H1 (cell line): ENCODE results near the gene TRAPPC6A. TPM values are rescaled to one million over a fixed set of nuclear protein-coding genes. Genes with fewer than 3 reads are reported as not detected.

Source experiments
- CTCF ChIA-PET: fragments of 300-600 bp; sonication (Branson Sonifier 250); formaldehyde crosslinking; loops from one replicate; lab custom pipeline; 2021; ENCODE audit not compliant: partially characterized antibody; lab: Charles Lee
- POLR2A ChIA-PET: fragments of 300-600 bp; sonication (Branson Sonifier 250); formaldehyde crosslinking; loops from one replicate; lab custom pipeline; 2021; ENCODE audit warnings: inconsistent platforms; ENCODE audit not compliant: partially characterized antibody; lab: Charles Lee
- DNase-seq, 2 experiments: peaks; one replicate each; pipeline versions ENCODE4 v3.0.0 to v3.0.0-alpha.2; 2010 to 2022; ENCODE audit warnings: low spot score in 2 of 2, low read depth in 1 of 2, mixed read lengths in 1 of 2
- FAIRE-seq: peaks from 2 replicates; lab custom pipeline; 2011; peaks lifted over from hg19 to GRCh38; lab: Jason Lieb, UNC
- H2AFZ ChIP-seq: 2 replicates; pipeline ENCODE4 v1.8.1; 2012; ENCODE audit warnings: low read length, inconsistent platforms
- H2AK5ac ChIP-seq: 2 replicates; pipeline ENCODE4 v1.6.1; 2013; ENCODE audit warnings: low read depth, low read length
- H2BK120ac ChIP-seq: replicated peaks from 2 replicates; pipeline ENCODE3; 2013; ENCODE audit warnings: low read depth, low read length, inconsistent platforms
- H2BK12ac ChIP-seq: 2 replicates; pipeline ENCODE4 v1.6.1; 2013; ENCODE audit warnings: low read depth, low read length
- H2BK15ac ChIP-seq: 2 replicates; pipeline ENCODE4 v1.6.1; 2013; ENCODE audit warnings: low read length
- H2BK20ac ChIP-seq: 2 replicates; pipeline ENCODE4 v1.6.1; 2013; ENCODE audit warnings: low read length
- H2BK5ac ChIP-seq: 2 replicates; pipeline ENCODE4 v1.6.1; 2013; ENCODE audit warnings: low read depth, low read length
- H3K14ac ChIP-seq: 2 replicates; pipeline ENCODE4 v1.6.1; 2013; ENCODE audit warnings: inconsistent platforms; ENCODE audit not compliant: insufficient read length
- H3K18ac ChIP-seq: 2 replicates; pipeline ENCODE4 v1.6.1; 2013; ENCODE audit warnings: low read length; ENCODE audit errors: extremely low read depth
- H3K23ac ChIP-seq: 2 replicates; pipeline ENCODE4 v1.6.1; 2013; ENCODE audit warnings: inconsistent platforms; ENCODE audit not compliant: insufficient read length
- H3K23me2 ChIP-seq: 2 replicates; pipeline ENCODE4 v1.6.1; 2013; ENCODE audit warnings: low read depth, low read length
- H3K27ac ChIP-seq: 2 replicates; pipeline ENCODE4 v1.6.1; 2011; ENCODE audit warnings: low read depth, low read length, inconsistent platforms
- H3K27me3 ChIP-seq, 4 experiments: replicated peaks in 1 of 4; 1 replicate in 1 of 4; 2 replicates in 3 of 4; pipeline versions ENCODE4 v1.6.1 to v1.8.1; 2011 to 2013; ENCODE audit warnings: low read length in 3 of 4, mild to moderate bottlenecking in 3 of 4, inconsistent platforms in 2 of 4, mixed read lengths in 2 of 4, moderate library complexity in 1 of 4; ENCODE audit not compliant: control insufficient read depth in 3 of 4, insufficient read depth in 3 of 4; ENCODE audit errors: extremely low read depth in 1 of 4
- H3K36me3 ChIP-seq, 4 experiments: 2 replicates each; pipeline versions ENCODE4 v1.6.1 to v1.8.1; 2011 to 2013; ENCODE audit warnings: mild to moderate bottlenecking in 4 of 4, low read length in 3 of 4, moderate library complexity in 2 of 4, control low read depth in 1 of 4, inconsistent platforms in 1 of 4; ENCODE audit not compliant: insufficient read depth in 4 of 4, control insufficient read depth in 2 of 4
- H3K4ac ChIP-seq: replicated peaks from 2 replicates; pipeline ENCODE3; 2013; ENCODE audit warnings: low read length, low read depth, mixed read lengths, inconsistent platforms; ENCODE audit not compliant: insufficient read length
- H3K4me1 ChIP-seq, 4 experiments: replicated peaks in 1 of 4; 1 replicate in 1 of 4; 2 replicates in 3 of 4; pipeline versions ENCODE4 v1.6.1 to v1.8.1; 2011 to 2013; ENCODE audit warnings: low read length in 3 of 4, inconsistent platforms in 2 of 4, mixed read lengths in 1 of 4; ENCODE audit not compliant: insufficient read depth in 4 of 4, control insufficient read depth in 3 of 4
- H3K4me2 ChIP-seq, 2 experiments: 2 replicates each; pipeline versions ENCODE4 v1.6.1 to v1.8.1; 2011 to 2013; ENCODE audit warnings: low read depth in 2 of 2, low read length in 2 of 2, control low read depth in 1 of 2, inconsistent platforms in 1 of 2, mild to moderate bottlenecking in 1 of 2; ENCODE audit not compliant: insufficient read depth in 1 of 2
- H3K4me3 ChIP-seq, 4 experiments: fragments of 200-600, 300-600 bp in 1 of 4; sonication (generic), shearing (Covaris generic), sonication (Bioruptor Twin) in 1 of 4; 2 replicates each; pipeline versions ENCODE4 v1.5.1 to v1.8.1; 2011 to 2016; ENCODE audit warnings: low read length in 4 of 4, low read depth in 3 of 4, control low read depth in 2 of 4, inconsistent platforms in 2 of 4, mild to moderate bottlenecking in 2 of 4, mixed read lengths in 1 of 4, moderate library complexity in 1 of 4; ENCODE audit not compliant: insufficient read depth in 2 of 4; ENCODE audit errors: extremely low read depth in 1 of 4
- H3K56ac ChIP-seq: replicated peaks from 2 replicates; pipeline ENCODE3; 2013; ENCODE audit warnings: low read depth, mild to moderate bottlenecking, mixed read lengths, low read length, inconsistent platforms; ENCODE audit not compliant: insufficient read length
- H3K79me1 ChIP-seq: 2 replicates; pipeline ENCODE4 v1.6.1; 2013; ENCODE audit warnings: low read depth, low read length, control low read depth
- H3K79me2 ChIP-seq, 2 experiments: 2 replicates each; pipeline versions ENCODE4 v1.6.1 to v1.8.1; 2012 to 2013; ENCODE audit warnings: low read length in 2 of 2, mild to moderate bottlenecking in 2 of 2, inconsistent platforms in 1 of 2; ENCODE audit not compliant: insufficient read depth in 2 of 2, control insufficient read depth in 1 of 2
- H3K9ac ChIP-seq, 4 experiments: replicated peaks in 1 of 4; 1 replicate in 1 of 4; 2 replicates in 3 of 4; pipeline versions ENCODE4 v1.6.1 to v1.8.1; 2011 to 2013; ENCODE audit warnings: low read depth in 3 of 4, low read length in 3 of 4, control low read depth in 2 of 4, mild to moderate bottlenecking in 2 of 4, moderate library complexity in 2 of 4, inconsistent platforms in 1 of 4; ENCODE audit errors: extremely low read depth in 1 of 4
- H3K9me3 ChIP-seq, 2 experiments: 2 replicates each; pipeline versions ENCODE4 v1.6.1 to v1.8.1; 2012 to 2013; ENCODE audit warnings: mild to moderate bottlenecking in 2 of 2, moderate library complexity in 2 of 2, control low read depth in 1 of 2, inconsistent platforms in 1 of 2, low read depth in 1 of 2, low read length in 1 of 2, mixed read lengths in 1 of 2; ENCODE audit not compliant: insufficient read depth in 2 of 2
- H4K20me1 ChIP-seq, 2 experiments: replicated peaks in 1 of 2; 2 replicates each; pipeline versions ENCODE3 to v1.8.1; 2011 to 2013; ENCODE audit warnings: inconsistent platforms in 2 of 2, low read length in 2 of 2, mild to moderate bottlenecking in 1 of 2; ENCODE audit not compliant: insufficient read depth in 2 of 2, control insufficient read depth in 1 of 2
- H4K5ac ChIP-seq: 2 replicates; pipeline ENCODE4 v1.6.1; 2013; ENCODE audit warnings: low read length, low read depth, mixed read lengths, inconsistent platforms; ENCODE audit not compliant: insufficient read length
- H4K8ac ChIP-seq: 2 replicates; pipeline ENCODE4 v1.8.0; 2013; ENCODE audit warnings: mild to moderate bottlenecking, moderate library complexity, low read length, inconsistent platforms; ENCODE audit not compliant: insufficient read depth; ENCODE audit errors: extremely low read depth
- H4K91ac ChIP-seq: replicated peaks from 2 replicates; pipeline ENCODE3; 2013; ENCODE audit warnings: low read length, mixed read lengths, inconsistent platforms; ENCODE audit not compliant: insufficient read length
- BCL11A ChIP-seq, 2 experiments: IDR thresholded peaks; one replicate each; pipeline ENCODE4 v1.6.1; 2011; ENCODE audit warnings: low read depth in 2 of 2, low read length in 2 of 2, mild to moderate bottlenecking in 2 of 2
- KDM1A ChIP-seq: fragments of 200-600, 300-600 bp; sonication (generic); IDR thresholded peaks from 2 replicates; pipeline ENCODE4 v1.7.1; 2016; ENCODE audit warnings: mild to moderate bottlenecking, low read length, borderline replicate concordance
- KDM4A ChIP-seq: IDR thresholded peaks from one replicate; pipeline ENCODE4 v1.7.1; 2012; ENCODE audit warnings: low read depth, mild to moderate bottlenecking, moderate library complexity, low read length, inconsistent platforms; ENCODE audit not compliant: severe bottlenecking
- KDM5A ChIP-seq: fragments of 200-600 bp; IDR thresholded peaks from 2 replicates; pipeline ENCODE4 v1.7.1; 2012; ENCODE audit warnings: mild to moderate bottlenecking, low read length, inconsistent platforms, mixed read lengths
- POLR2A ChIP-seq, 2 experiments: IDR thresholded peaks; 1 replicate in 1 of 2; 2 replicates in 1 of 2; pipeline ENCODE4 v1.6.1; 2011; ENCODE audit warnings: low read depth in 2 of 2, low read length in 2 of 2, mild to moderate bottlenecking in 2 of 2; ENCODE audit errors: control extremely low read depth in 1 of 2
- POLR2AphosphoS5 ChIP-seq: IDR thresholded peaks from 2 replicates; pipeline ENCODE4 v1.6.1; 2011; ENCODE audit warnings: low read depth, low read length
- TAF1 ChIP-seq: IDR thresholded peaks from 2 replicates; pipeline ENCODE4 v1.6.1; 2011; ENCODE audit warnings: mild to moderate bottlenecking, low read depth, low read length
- TAF7 ChIP-seq: optimal IDR thresholded peaks from 2 replicates; pipeline ENCODE3; 2011; ENCODE audit warnings: low read depth, mild to moderate bottlenecking, inconsistent platforms, low read length, moderate library complexity, borderline replicate concordance
- TBP ChIP-seq: IDR thresholded peaks from 2 replicates; pipeline ENCODE4 v1.6.1; 2011; ENCODE audit warnings: low read depth, low read length, improper control_type of control experiment
- YY1 ChIP-seq: IDR thresholded peaks from 2 replicates; pipeline ENCODE4 v1.6.1; 2011; ENCODE audit warnings: low read depth, mild to moderate bottlenecking, low read length
- WGBS, 2 experiments: shearing (Covaris generic) in 1 of 2; methylation state at CpG; one replicate each; pipeline versions ENCODE4 v1.1.6 to v1.1.7; 2013 to 2015; ENCODE audit warnings: low lambda C conversion rate in 2 of 2, mixed read lengths in 2 of 2, inconsistent platforms in 1 of 2, low coverage in 1 of 2, missing lambda C conversion rate in 1 of 2; ENCODE audit not compliant: insufficient replicate concordance in 2 of 2, insufficient coverage in 1 of 2, insufficient read length in 1 of 2; ENCODE audit errors: extremely low coverage in 1 of 2, missing lambda C conversion rate in 1 of 2; 5-methylcytosine and 5-hydroxymethylcytosine counted together
- long read RNA-seq, 2 experiments: library from RNA in 1 of 2; library from capped mRNA in 1 of 2; stranded (forward); transcript quantifications; one replicate each; pipeline ENCODE4 v2.0.0, GENCODE V29; 2021; ENCODE audit warnings: inconsistent platforms in 1 of 2
- polyA minus RNA-seq, 3 experiments: library from RNA; depleted of rRNA, polyadenylated mRNA; stranded (reverse); fragments of >200 nt; gene quantifications; 1 replicate in 2 of 3; 2 replicates in 1 of 3; pipeline ENCODE4 v1.2.3, GENCODE V29; 2011
- polyA plus RNA-seq, 7 experiments: library from polyadenylated mRNA; depleted of rRNA in 3 of 7; stranded (reverse) in 5 of 7; unstranded in 2 of 7; fragments of >200 nt in 5 of 7; fragments of 200-250 nt in 2 of 7; gene quantifications; 1 replicate in 5 of 7; 2 replicates in 1 of 7; 4 replicates in 1 of 7; pipeline versions ENCODE4 v1.2.1 to v1.2.3, GENCODE V29; 2011 to 2013; ENCODE audit warnings: missing spikeins in 2 of 7, mixed read lengths in 2 of 7
- total RNA-seq: library from RNA; stranded (reverse); fragmentation: NEBNext Ultra II Directional; extraction: Animal tissue kit (Norgen Biotek cat#: 25700); gene quantifications from 2 replicates; pipeline ENCODE4 v1.2.1, GENCODE V29; 2021

Gene TRAPPC6A, protein sequence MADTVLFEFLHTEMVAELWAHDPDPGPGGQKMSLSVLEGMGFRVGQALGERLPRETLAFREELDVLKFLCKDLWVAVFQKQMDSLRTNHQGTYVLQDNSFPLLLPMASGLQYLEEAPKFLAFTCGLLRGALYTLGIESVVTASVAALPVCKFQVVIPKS
- total RNA-seq = 30.5 and 31.8 TPM in 2 replicates
- polyA plus RNA-seq (2011; rRNA removed) = 130 and 144 TPM in 2 replicates
- polyA plus RNA-seq (2011; cell fraction: cytosol; rRNA removed) = 127 TPM
- polyA plus RNA-seq (2011; cell fraction: nucleus; rRNA removed) = 71.3 TPM
- polyA plus RNA-seq (2012, experiment 1 of 2) = 38.7 to 84.3 TPM (median 76.0 TPM) in 4 replicates
- 102 TPM for polyA plus RNA-seq (2012, experiment 2 of 2)
- 35.8 TPM for polyA plus RNA-seq (2013, experiment 1 of 2)
- polyA plus RNA-seq (2013, experiment 2 of 2) = 35.4 TPM
- 9.3 and 13.3 TPM in 2 replicates for polyA minus RNA-seq (2011; rRNA and poly(A)+ RNA removed)
- 17.0 TPM for polyA minus RNA-seq (2011; cell fraction: cytosol; rRNA and poly(A)+ RNA removed)
- 10.3 TPM for polyA minus RNA-seq (2011; cell fraction: nucleus; rRNA and poly(A)+ RNA removed)
- long read RNA-seq, experiment 1, transcript TRAPPC6A-202 (6 exons, 758 nt) = major isoform, 6 of 17 reads
- long read RNA-seq, experiment 1, partial matches to known transcripts = 5 of 17 reads
- long read RNA-seq, experiment 1, other reads (novel, unspliced or antisense) = 0 of 17 reads
- long read RNA-seq, experiment 2, partial matches to known transcripts = 0 of 2 reads
- long read RNA-seq, experiment 2, other reads (novel, unspliced or antisense) = 0 of 2 reads

DNA sequence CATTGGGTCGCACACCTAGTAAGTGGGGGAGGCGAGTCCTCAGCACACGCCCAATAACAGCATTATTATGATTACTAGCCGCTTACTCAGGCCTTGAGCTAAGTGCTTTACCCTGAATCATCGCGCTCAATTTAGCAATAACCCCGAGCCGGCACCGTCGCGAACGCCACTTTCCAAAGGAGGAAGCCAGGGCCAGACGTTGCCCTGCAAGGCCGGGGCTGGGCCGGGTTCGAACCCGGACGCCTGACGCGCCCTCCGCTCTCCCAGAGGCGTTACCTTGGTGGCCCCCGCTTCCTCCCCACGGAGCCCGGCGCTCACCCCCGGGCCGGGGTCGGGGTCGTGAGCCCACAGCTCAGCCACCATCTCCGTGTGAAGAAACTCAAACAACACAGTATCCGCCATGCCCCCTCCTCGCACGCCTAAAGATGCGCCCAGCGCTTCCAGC is at the start of gene TRAPPC6A:
Gene TRAPPC6A (minus strand): TSS at position 421 of the 445 bp plus-strand sequence. CDS start 19 bp downstream, at position 402.
- H2BK5ac ChIP-seq = peak within 1 kb of the TSS; percentile 55
- H4K5ac ChIP-seq = peak within 1 kb of the TSS; percentile 3
- no peaks in the 10 kb centered on the region for H3K9me3 ChIP-seq
- H2AK5ac ChIP-seq = no peak within 1 kb of the TSS
- H3K36me3 ChIP-seq = no peaks in the 10 kb centered on the region
- H3K14ac ChIP-seq = no peak within 1 kb of the TSS
- H3K56ac ChIP-seq = peak within 1 kb of the TSS; percentile 61
- H3K4me3 ChIP-seq = peak within 1 kb of the TSS; percentile 79 to 97 (median 93)
- DNase-seq (no peak), FAIRE-seq (no peak)
- ChIA-PET POLR2A (interaction anchor here (1.2 to 2.5 kb wide), 8 partner anchors 10 to 179 kb away, joined by 3 to 14 read pairs (median 6); partner anchors contain the start of genes GEMIN7, NKPD1 and PPP1R37), CTCF (interaction anchor here (0.7 to 3.8 kb wide), 11 partner anchors 9 to 108 kb away, joined by 3 to 17 read pairs (median 5); partner anchors contain the start of gene NKPD1)
- 2% methylated on average over 34 of the region's 36 CpGs; no CpG with 5 or more reads in 1 of the 2 experiments for WGBS, 2 experiments
- H4K8ac ChIP-seq = peak within 1 kb of the TSS; percentile 90; the same call in 1 of the 2 replicates
- no peak within 1 kb of the TSS for H2BK120ac ChIP-seq
- H3K4me1 ChIP-seq = peaks cover 0 to 5% (median 0%) of the 10 kb centered on the region in 4 experiments; a peak in 5 of 7 replicates
- H3K27ac ChIP-seq = peak within 1 kb of the TSS; percentile 82
- peaks cover 8% of the 10 kb centered on the region for H3K79me1 ChIP-seq
- no peak within 1 kb of the TSS for H2BK15ac ChIP-seq
- no peak within 1 kb of the TSS for H3K23ac ChIP-seq
- no peak within 1 kb of the TSS for H4K91ac ChIP-seq
- peaks cover 0 to 9% of the 10 kb centered on the region in 2 experiments; a peak in 1 of 4 replicates for H3K79me2 ChIP-seq
- peaks cover 2 to 5% of the 10 kb centered on the region in 2 experiments for H4K20me1 ChIP-seq
- H3K9ac ChIP-seq = peak within 1 kb of the TSS; percentile 68 to 93 (median 84)
- H3K4me2 ChIP-seq = peak within 1 kb of the TSS; percentile 91
- H3K18ac ChIP-seq = no peak within 1 kb of the TSS; the same call in 1 of the 2 replicates
- no peaks in the 10 kb centered on the region for H3K27me3 ChIP-seq
- H2BK12ac ChIP-seq = no peak within 1 kb of the TSS
- no peak within 1 kb of the TSS for H3K4ac ChIP-seq
- H2BK20ac ChIP-seq = no peak within 1 kb of the TSS
- peak within 1 kb of the TSS; percentile 97 for H2AFZ ChIP-seq
- H3K23me2 ChIP-seq = peaks cover 9% of the 10 kb centered on the region
- TF ChIP-seq KDM5A = peak; percentile 71; the same call in 1 of the 2 replicates
- peak; percentile 71 for TF ChIP-seq TBP
- peak; percentile 92 for TF ChIP-seq POLR2AphosphoS5
- no peak for TF ChIP-seq KDM1A
- peak in 1 of 2 experiments; percentile 77; a peak in 2 of 3 replicates for TF ChIP-seq POLR2A (IDR thresholded peaks at IDR 0.05; ENCODE audit: control extremely low read depth in 1 of 2, low read depth in 2 of 2, low read length in 2 of 2)
- TF ChIP-seq KDM4A = peak; percentile 41
- peak; percentile 87 for TF ChIP-seq YY1
- no peak for TF ChIP-seq BCL11A (IDR thresholded peaks at IDR 0.05; ENCODE audit: low read depth in 2 of 2, low read length in 2 of 2)
- TF ChIP-seq TAF1 = peak; percentile 87; the same call in 1 of the 2 replicates
- peak; percentile 62 for TF ChIP-seq TAF7
